Activated CD8-positive, alpha-beta T cell treated with anti-CD3 and anti-CD28 coated beads for 36 hours (primary cell): ENCODE results near the gene CLCN5. TPM values are rescaled to one million over a fixed set of nuclear protein-coding genes. Genes with fewer than 3 reads are reported as not detected.
"Not testable (repeated sequence)": the region's sequence is repeated elsewhere in the genome, so short reads cannot be mapped to it uniquely, and the experiment has no call there.

Experiments
- ATAC-seq: fragments of 200-7000 bp; cut with Tn5 transposase; one replicate; pipeline ENCODE4 v1.10.0; 2021; ENCODE audit warnings: mild to moderate bottlenecking, moderate library complexity
- CTCF ChIA-PET: fragments of 350-600 bp; sonication (Branson Sonifier 250); formaldehyde crosslinking; loops from one replicate; lab custom pipeline; 2021; ENCODE audit warnings: antibody characterized with exemption; lab: Charles Lee
- POLR2A ChIA-PET: fragments of 350-600 bp; sonication (Branson Sonifier 250); formaldehyde crosslinking; loops from one replicate; lab custom pipeline; 2021; ENCODE audit warnings: antibody characterized with exemption; lab: Charles Lee
- DNase-seq: peaks from one replicate; pipeline ENCODE4 v3.0.0-alpha.2; 2020
- H3K27ac Mint-ChIP-seq: one replicate; pipeline ENCODE4 v1.8.0; 2021; ENCODE audit warnings: mild to moderate bottlenecking, mixed read lengths
- H3K27me3 Mint-ChIP-seq: one replicate; pipeline ENCODE4 v1.8.0; 2021; ENCODE audit warnings: mixed read lengths
- H3K36me3 Mint-ChIP-seq: one replicate; pipeline ENCODE4 v1.8.0; 2021; ENCODE audit warnings: low read depth, mixed read lengths
- H3K4me1 Mint-ChIP-seq: one replicate; pipeline ENCODE4 v1.8.0; 2021; ENCODE audit warnings: low read depth, mixed read lengths
- H3K4me3 Mint-ChIP-seq: one replicate; pipeline ENCODE4 v1.8.0; 2021; ENCODE audit warnings: mild to moderate bottlenecking, moderate library complexity, mixed read lengths
- H3K9me3 Mint-ChIP-seq: one replicate; pipeline ENCODE4 v1.8.0; 2021; ENCODE audit warnings: mixed read lengths
- CTCF ChIP-seq: fragments of 200-600 bp; IDR thresholded peaks from one replicate; pipeline ENCODE4 v1.8.0; 2022; ENCODE audit warnings: antibody characterized with exemption, mild to moderate bottlenecking
- intact Hi-C: fragments of 100-400 bp; cut with micrococcal nuclease; formaldehyde crosslinking; loops from one replicate; pipeline ENCODE4 v1.10.0; 2022
- total RNA-seq, 2 experiments: library from RNA; stranded (reverse); gene quantifications; one replicate each; pipeline ENCODE4 v1.2.3, GENCODE V29; 2021

Gene CLCN5
- total RNA-seq, 2 experiments from 2014 or later = 1.7 TPM

GRCh38 chrX:49999087-49999486 is 76.7 kb downstream of the CLCN5 start:
- no peaks in the 10 kb centered on the region for H3K4me1 Mint-ChIP-seq
- ChIA-PET CTCF (no interaction called here), POLR2A (no interaction called here)
- no peak overlapping the region for H3K4me3 Mint-ChIP-seq
- no peak for TF ChIP-seq CTCF
- no peaks in the 10 kb centered on the region for H3K27me3 Mint-ChIP-seq
- DNase-seq (peak; percentile 12), ATAC-seq (peak; percentile 42)
- peaks cover 2% of the 10 kb centered on the region for H3K36me3 Mint-ChIP-seq
- no peaks in the 10 kb centered on the region for H3K9me3 Mint-ChIP-seq
- no peak overlapping the region for H3K27ac Mint-ChIP-seq
- intact Hi-C loops = no loop called here

DNA sequence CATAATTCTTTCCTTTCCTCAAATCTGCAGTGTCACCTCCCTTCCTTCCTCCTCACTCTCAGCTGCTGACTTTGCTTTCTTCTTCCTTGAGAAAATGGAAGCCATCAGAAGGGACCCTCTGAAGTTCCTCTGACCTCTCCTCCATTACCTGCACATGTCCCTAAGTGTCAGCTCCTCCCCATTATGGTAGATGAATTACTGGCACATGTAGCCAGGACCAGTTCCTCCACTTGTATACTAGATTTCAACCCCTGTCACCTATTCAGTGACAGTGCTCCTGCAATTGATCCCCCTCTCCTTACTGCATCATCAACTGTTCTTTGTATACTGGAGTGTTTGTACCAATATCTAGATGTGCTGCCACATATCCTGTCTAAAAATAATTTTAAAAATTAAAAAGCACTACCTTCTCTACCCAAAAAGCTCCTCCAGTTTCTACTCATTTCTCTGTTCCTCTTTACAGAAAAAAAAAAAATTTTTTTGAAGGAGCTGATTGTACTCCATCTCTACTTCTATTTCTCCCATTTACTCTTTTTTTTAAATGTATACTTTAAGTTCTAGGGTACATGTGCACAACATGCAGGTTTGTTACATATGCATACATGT is 78.6 kb downstream of the CLCN5 start:
- DNase-seq (no peak), ATAC-seq (no peak)
- intact Hi-C loops = no loop called here
- Mint-ChIP-seq H3K4me1 (no peaks in the 10 kb centered on the region), H3K27ac (no peak overlapping the region), H3K27me3 (no peaks in the 10 kb centered on the region), H3K4me3 (no peak overlapping the region), H3K36me3 (peaks cover 2% of the 10 kb centered on the region), H3K9me3 (no peaks in the 10 kb centered on the region)
- CTCF ChIA-PET = no interaction called here
- POLR2A ChIA-PET = no interaction called here
- TF ChIP-seq CTCF = no peak

- Mint-ChIP-seq H3K36me3 (peaks cover 2% of the 10 kb centered on the region), H3K27me3 (no peaks in the 10 kb centered on the region), H3K9me3 (no peaks in the 10 kb centered on the region), H3K27ac (no peak overlapping the region), H3K4me1 (no peaks in the 10 kb centered on the region), H3K4me3 (no peak overlapping the region)
- intact Hi-C loops = no loop called here
- ATAC-seq (no peak), DNase-seq (no peak)
- TF ChIP-seq CTCF = no peak
- ChIA-PET CTCF (no interaction called here), POLR2A (no interaction called here)
These were observed 79.8 kb downstream of the CLCN5 start for GRCh38 chrX:50002067-50002714.

DNA sequence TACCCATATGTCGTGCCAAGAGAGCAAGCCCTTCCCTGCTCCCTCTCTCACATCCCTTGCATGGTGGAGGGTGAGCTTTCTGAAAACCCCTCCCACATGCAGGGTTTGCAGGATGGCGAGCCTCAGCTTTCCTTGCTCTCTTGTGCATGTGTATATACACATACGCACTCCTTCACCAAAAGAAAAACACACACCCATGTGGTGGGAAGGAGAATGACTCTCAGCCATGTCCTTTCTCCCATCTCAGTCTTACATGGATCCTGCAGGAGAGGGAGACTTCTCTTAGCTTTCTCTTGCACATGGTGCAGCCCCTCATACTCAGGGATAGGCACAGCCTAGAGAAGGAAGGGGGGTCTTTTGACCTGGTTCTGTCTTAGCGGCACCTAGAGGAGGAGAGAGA is 81.1 kb downstream of the CLCN5 start:
- no peak for DNase-seq
- H3K4me1 Mint-ChIP-seq = no peaks in the 10 kb centered on the region
- ATAC-seq = no peak
- intact Hi-C loops = no loop called here
- H3K4me3 Mint-ChIP-seq = no peak overlapping the region
- CTCF ChIA-PET = no interaction called here
- POLR2A ChIA-PET = no interaction called here
- no peaks in the 10 kb centered on the region for H3K27me3 Mint-ChIP-seq
- H3K9me3 Mint-ChIP-seq = no peaks in the 10 kb centered on the region
- no peak overlapping the region for H3K27ac Mint-ChIP-seq
- TF ChIP-seq CTCF = no peak
- H3K36me3 Mint-ChIP-seq = peaks cover 2% of the 10 kb centered on the region

GRCh38 chrX:50003927-50004326 is 81.5 kb downstream of the CLCN5 start:
- no peak for TF ChIP-seq CTCF
- intact Hi-C loops = no loop called here
- DNase-seq (no peak), ATAC-seq (no peak)
- Mint-ChIP-seq H3K4me1 (no peaks in the 10 kb centered on the region), H3K4me3 (no peak overlapping the region), H3K27me3 (no peaks in the 10 kb centered on the region), H3K9me3 (no peaks in the 10 kb centered on the region), H3K27ac (no peak overlapping the region), H3K36me3 (peaks cover 2% of the 10 kb centered on the region)
- CTCF ChIA-PET = no interaction called here
- POLR2A ChIA-PET = no interaction called here

DNA sequence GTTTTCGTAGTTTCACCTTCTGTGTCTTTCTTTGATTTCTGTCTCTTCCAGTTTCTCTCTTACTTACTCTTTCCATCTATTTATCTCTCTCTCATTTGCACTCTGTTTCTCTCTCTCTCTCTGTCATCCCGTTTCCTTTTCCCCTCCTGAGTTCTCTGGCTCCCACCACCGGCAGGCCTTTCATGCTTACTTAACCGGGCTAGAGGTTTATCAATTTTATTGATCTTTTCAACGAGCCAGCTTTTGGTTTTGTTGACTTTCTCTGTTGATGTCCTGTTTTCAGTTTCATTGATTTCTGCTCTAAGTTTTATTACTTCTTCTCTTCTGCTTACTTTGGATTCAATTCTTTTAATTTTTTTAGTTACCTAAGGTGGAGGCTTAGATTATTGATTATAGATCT is 103.2 kb downstream of the CLCN5 start:
- CTCF ChIA-PET, POLR2A ChIA-PET, DNase-seq, ATAC-seq, H3K27ac Mint-ChIP-seq, H3K4me3 Mint-ChIP-seq, H3K27me3 Mint-ChIP-seq, H3K4me1 Mint-ChIP-seq, intact Hi-C loops: not testable (repeated sequence)
- peaks cover 10% of the 10 kb centered on the region for H3K9me3 Mint-ChIP-seq
- peaks cover 12% of the 10 kb centered on the region for H3K36me3 Mint-ChIP-seq
